PC-3 (cell line): ENCODE measurements around the gene FUT4. TPM values are rescaled to one million over a fixed set of nuclear protein-coding genes. Genes with fewer than 3 reads are reported as not detected.

Experiments
- ATAC-seq: fragments of 200-7000 bp; cut with Tn5 transposase; 2 replicates; pipeline ENCODE4 v1.9.1; 2020; ENCODE audit warnings: mild to moderate bottlenecking, moderate library complexity
- BruUV-seq: library from RNA; stranded (reverse); fragments of 400-500 nt; replicated peaks from 2 replicates; lab custom pipeline; 2021; lab: Mats Ljungman, UMichigan
- CTCF ChIA-PET: fragments of 300-600 bp; sonication (Branson Sonifier 250); formaldehyde crosslinking; loops from one replicate; lab custom pipeline; 2022; ENCODE audit warnings: antibody characterized with exemption; lab: Charles Lee
- POLR2A ChIA-PET: fragments of 300-600 bp; sonication (Branson Sonifier 250); formaldehyde crosslinking; loops from one replicate; lab custom pipeline; 2022; ENCODE audit warnings: antibody characterized with exemption; ENCODE audit not compliant: unreplicated experiment; lab: Charles Lee
- DNase-seq: peaks from one replicate; pipeline ENCODE4 v3.0.0-alpha.2; 2015
- H2AFZ ChIP-seq: fragments of 300-600 bp; sonication (generic); 2 replicates; pipeline ENCODE4 v1.6.0; 2016; ENCODE audit warnings: antibody characterized with exemption, low read length
- H3F3A ChIP-seq: fragments of 300-600 bp; sonication (generic); one replicate; pipeline ENCODE4 v1.6.0; 2017; ENCODE audit warnings: antibody characterized with exemption, low read length, control low read depth, mild to moderate bottlenecking; ENCODE audit not compliant: unreplicated experiment
- H3K27ac ChIP-seq: fragments of 300-600 bp; sonication (generic); 2 replicates; pipeline ENCODE4 v1.5.1; 2016; ENCODE audit warnings: mild to moderate bottlenecking, low read length
- H3K27me3 ChIP-seq: fragments of 300-600 bp; sonication (generic); 2 replicates; pipeline ENCODE4 v1.6.1; 2016; ENCODE audit warnings: low read length, mixed read lengths
- H3K36me3 ChIP-seq: fragments of 300-600 bp; sonication (generic); 2 replicates; pipeline ENCODE4 v1.6.1; 2016; ENCODE audit warnings: low read depth, mixed run types, low read length, mixed read lengths
- H3K4me1 ChIP-seq: fragments of 300-600 bp; sonication (generic); 2 replicates; pipeline ENCODE4 v1.5.1; 2016; ENCODE audit warnings: low read length; ENCODE audit not compliant: insufficient read depth
- H3K4me2 ChIP-seq: fragments of 300-600 bp; sonication (generic); 2 replicates; pipeline ENCODE4 v1.6.0; 2016; ENCODE audit warnings: low read length
- H3K4me3 ChIP-seq: fragments of 300-600 bp; sonication (generic); 2 replicates; pipeline ENCODE4 v1.5.1; 2016; ENCODE audit warnings: mild to moderate bottlenecking, low read length, mixed read lengths
- H3K79me2 ChIP-seq: fragments of 300-600 bp; sonication (generic); 2 replicates; pipeline ENCODE4 v1.6.1; 2017; ENCODE audit warnings: low read length, mixed read lengths
- H3K9ac ChIP-seq: fragments of 300-600 bp; sonication (generic); 2 replicates; pipeline ENCODE4 v1.6.0; 2016; ENCODE audit warnings: mild to moderate bottlenecking, low read length
- H3K9me2 ChIP-seq: fragments of 300-600 bp; sonication (generic); replicated peaks from 2 replicates; pipeline ENCODE4 v1.6.1; 2016; ENCODE audit warnings: mixed run types, low read length, mixed read lengths
- H3K9me3 ChIP-seq: fragments of 300-600 bp; sonication (generic); 2 replicates; pipeline ENCODE4 v1.6.1; 2016; ENCODE audit warnings: low read length, mixed read lengths
- H4K20me1 ChIP-seq: fragments of 300-600 bp; sonication (generic); 2 replicates; pipeline ENCODE4 v1.6.1; 2016; ENCODE audit warnings: low read length, mixed read lengths
- CTCF ChIP-seq: fragments of 300-600 bp; sonication (generic); conservative IDR thresholded peaks from 2 replicates; pipeline ENCODE4 v1.5.1; 2017; ENCODE audit warnings: antibody characterized with exemption, low read depth, mild to moderate bottlenecking, low read length
- EZH2 ChIP-seq: fragments of 300-600 bp; sonication (generic); IDR thresholded peaks from one replicate; pipeline ENCODE4 v1.6.1; 2017; ENCODE audit warnings: antibody characterized with exemption, mild to moderate bottlenecking, low read length; ENCODE audit not compliant: unreplicated experiment
- EZH2phosphoT487 ChIP-seq: fragments of 300-600 bp; sonication (generic); IDR thresholded peaks from 2 replicates; pipeline ENCODE4 v1.6.1; 2018; ENCODE audit warnings: mild to moderate bottlenecking, antibody characterized with exemption, low read length, borderline replicate concordance
- intact Hi-C: fragments of 100-400 bp; cut with micrococcal nuclease; formaldehyde crosslinking; loops from 2 replicates; pipeline ENCODE4 v1.9.0; 2023
- total RNA-seq: library from RNA; depleted of rRNA; stranded (reverse); fragments of >200 nt; gene quantifications from 2 replicates; pipeline ENCODE4 v1.2.3, GENCODE V29; 2014

The FUT4 gene
- total RNA-seq, 1 experiment from 2014 or later: 2.8 TPM

- POLR2A ChIA-PET: interaction anchor here (0.7 kb wide), 1 partner anchor 260 kb away, joined by 6 read pairs; no protein-coding TSS in a partner anchor
- BruUV-seq: no TSS peak
- Histone ChIP-seq H3K9me3 (no peaks in the 10 kb centered on the region), H3K9me2 (no peaks in the 10 kb centered on the region), H3K27me3 (no peaks in the 10 kb centered on the region), H3K9ac (no peak overlapping the region), H3K4me3 (no peak overlapping the region), H3K27ac (no peak overlapping the region), H2AFZ (0 out of 2 replicates have a peak overlapping the region, but pooled peaks have one; percentile 32), H4K20me1 (no peaks in the 10 kb centered on the region), H3K4me1 (peaks cover 5% of the 10 kb centered on the region), H3K36me3 (no peaks in the 10 kb centered on the region), H3F3A (no peaks in the 10 kb centered on the region), H3K79me2 (no peaks in the 10 kb centered on the region), H3K4me2 (0 out of 2 replicates have a peak overlapping the region, but pooled peaks have one; percentile 9)
- TF ChIP-seq EZH2phosphoT487 (no peak), CTCF (no peak), EZH2 (no peak)
- intact Hi-C loops: loop anchor here (10.0 kb wide), 1 partner anchor 213 kb away; no protein-coding TSS in a partner anchor
- ATAC-seq: peak; percentile 11
- CTCF ChIA-PET: no interaction called here
- peak; percentile 67 for DNase-seq
Measured at GRCh38 chr11:94507485-94507884, 36.2 kb upstream of the FUT4 start.

- intact Hi-C loops: no loop called here
- Histone ChIP-seq H3K27me3 (no peaks in the 10 kb centered on the region), H3K4me1 (peaks cover 16% of the 10 kb centered on the region), H3K9ac (no peak within 1 kb of the TSS), H3F3A (no peaks in the 10 kb centered on the region), H3K27ac (no peak within 1 kb of the TSS), H3K9me2 (no peaks in the 10 kb centered on the region), H4K20me1 (no peaks in the 10 kb centered on the region), H3K9me3 (no peaks in the 10 kb centered on the region), H3K36me3 (no peaks in the 10 kb centered on the region), H3K4me2 (peak within 1 kb of the TSS; percentile 90), H3K4me3 (peak within 1 kb of the TSS; percentile 83), H3K79me2 (no peaks in the 10 kb centered on the region), H2AFZ (peak within 1 kb of the TSS; percentile 87)
- 0 out of 2 replicates have a peak, but pooled peaks have one; percentile 17 for TF ChIP-seq CTCF
- TF ChIP-seq EZH2: no peak
- ATAC-seq (peak; percentile 89), DNase-seq (peak; percentile 76)
- POLR2A ChIA-PET: interaction anchor here (1.0 kb wide), 1 partner anchor 384 kb away, joined by 4 read pairs; the partner anchor contains the start of gene PANX1
- CTCF ChIA-PET: interaction anchor here (0.6 kb wide), 3 partner anchors 30 to 867 kb away, joined by 3 to 4 read pairs (median 4); partner anchors contain the start of genes C11orf54 and TAF1D
- BruUV-seq: no TSS peak
Measured at GRCh38 chr11:94511932-94512781, 31.6 kb upstream of the FUT4 start, which contains the start of gene C11orf97. Gene C11orf97 (plus strand): TSS chr11:94512461. CDS start chr11:94512529, 68 bp downstream.
